Sigmoid colon (tissue), 7 donors: ENCODE results near the gene OPN1SW. TPM values are rescaled to one million over a fixed set of nuclear protein-coding genes. Genes with fewer than 3 reads are reported as not detected.

ENCODE experiments used
- DNase-seq: peaks from one replicate; pipeline ENCODE4 v3.0.0-alpha.2; 2019
- H3K27ac ChIP-seq, 4 donors: fragments of 200-600 bp; sonication (generic); one replicate each; pipeline ENCODE4 v1.5.1; 2016 to 2019; ENCODE audit warnings: mild to moderate bottlenecking in 1 of 4
- H3K27me3 ChIP-seq, 3 donors: fragments of 200-600 bp; sonication (generic); one replicate each; pipeline ENCODE4 v1.5.1; 2019; ENCODE audit warnings: mild to moderate bottlenecking in 1 of 3
- H3K36me3 ChIP-seq, 4 donors: fragments of 200-600 bp; sonication (generic); one replicate each; pipeline ENCODE4 v1.5.1; 2016 to 2019
- H3K4me1 ChIP-seq, 4 donors: fragments of 200-600 bp; sonication (generic); one replicate each; pipeline ENCODE4 v1.5.1; 2017 to 2019
- H3K4me3 ChIP-seq, 4 donors: fragments of 200-600 bp; sonication (generic); one replicate each; pipeline ENCODE4 v1.5.1; 2017 to 2019; ENCODE audit warnings: mild to moderate bottlenecking in 2 of 4, moderate library complexity in 1 of 4
- H3K9me3 ChIP-seq, 4 donors: fragments of 200-600 bp in 3 of 4; sonication (generic) in 3 of 4; one replicate each; pipeline versions ENCODE4 v1.5.1 to v1.6.1; 2013 to 2019
- CTCF ChIP-seq, 4 experiments: fragments of 450-650 bp in 3 of 4; fragments of 200-600 bp in 1 of 4; IDR thresholded peaks; one replicate each; pipeline ENCODE4 v1.5.1; 2016 to 2019; ENCODE audit warnings: antibody characterized with exemption in 4 of 4, mild to moderate bottlenecking in 3 of 4, moderate library complexity in 2 of 4
- EP300 ChIP-seq, 4 donors: sonication (generic); formaldehyde crosslinking; IDR thresholded peaks; one replicate each; pipeline ENCODE4 v1.6.1; 2017; ENCODE audit warnings: antibody characterized with exemption in 4 of 4
- POLR2A ChIP-seq, 2 donors: fragments of 450-650 bp; IDR thresholded peaks; one replicate each; pipeline ENCODE4 v1.6.1; 2016; ENCODE audit warnings: antibody characterized with exemption in 2 of 2, mild to moderate bottlenecking in 2 of 2, moderate library complexity in 2 of 2
- POLR2AphosphoS5 ChIP-seq, 4 donors: sonication (generic); formaldehyde crosslinking; IDR thresholded peaks; one replicate each; pipeline ENCODE4 v1.6.1; 2017; ENCODE audit warnings: antibody characterized with exemption in 4 of 4
- WGBS, 2 donors: extraction: QIAGEN DNeasy Blood & Tissue Kit; methylation state at CpG; one replicate each; pipeline ENCODE4 v1.1.7; 2013; 5-methylcytosine and 5-hydroxymethylcytosine counted together
- intact Hi-C: fragments of 100-400 bp; cut with DNase I; formaldehyde crosslinking; loops from one replicate; pipeline ENCODE4 v1.15.1; 2023
- polyA plus RNA-seq, 3 donors: library from polyadenylated mRNA; stranded (reverse); fragments of 200-250 nt; gene quantifications; one replicate each; pipeline ENCODE4 v1.2.3, GENCODE V29; 2013
- small RNA-seq, 3 donors: library from RNA; depleted of rRNA; stranded (forward); fragments of <200 nt; gene quantifications; one replicate each; pipeline ENCODE3, GENCODE V24; 2016
- total RNA-seq, 4 donors: library from RNA; depleted of rRNA; stranded (reverse); fragments of >200 nt; gene quantifications; one replicate each; pipeline ENCODE4 v1.1.0, GENCODE V29; 2016
- donor health status: healthy with polysubstance abuse.
- donor health status: Bipolar disorder and iron deficiency.
- donor health status: healthy.

The OPN1SW gene
- total and polyA plus RNA-seq, 7 donors, result not detected

- no peak for DNase-seq
- H3K4me1 ChIP-seq, result no peaks in the 10 kb centered on the region
- H3K27ac ChIP-seq, result no peak overlapping the region
- intact Hi-C loops, result no loop called here
- no peaks in the 10 kb centered on the region for H3K9me3 ChIP-seq
- WGBS, 2 donors, result 67 to 78% methylated on average over 8 of the region's 8 CpGs
- H3K36me3 ChIP-seq, result no peaks in the 10 kb centered on the region
- H3K4me3 ChIP-seq, result no peak overlapping the region
- TF ChIP-seq POLR2AphosphoS5 (IDR thresholded peaks at IDR 0.05) (no peak), POLR2A (IDR thresholded peaks at IDR 0.05) (no peak), CTCF (IDR thresholded peaks at IDR 0.05) (no peak), EP300 (IDR thresholded peaks at IDR 0.05) (no peak)
- no peaks in the 10 kb centered on the region for H3K27me3 ChIP-seq
These were observed 49.4 kb downstream of the OPN1SW start for GRCh38 chr7:128726059-128726736.

GRCh38 chr7:128725531-128725930, 50.1 kb downstream of the OPN1SW start:
- H3K27me3 ChIP-seq, result no peaks in the 10 kb centered on the region
- WGBS, 2 donors, result 89 to 91% methylated on average over 2 of the region's 2 CpGs
- intact Hi-C loops, result no loop called here
- no peaks in the 10 kb centered on the region for H3K4me1 ChIP-seq
- no peak for DNase-seq
- no peaks in the 10 kb centered on the region for H3K36me3 ChIP-seq
- H3K4me3 ChIP-seq, result no peak overlapping the region
- no peaks in the 10 kb centered on the region for H3K9me3 ChIP-seq
- no peak for TF ChIP-seq CTCF (IDR thresholded peaks at IDR 0.05)
- no peak for TF ChIP-seq POLR2AphosphoS5 (IDR thresholded peaks at IDR 0.05)
- no peak overlapping the region for H3K27ac ChIP-seq

- WGBS, 2 donors, result 93 to 96% methylated on average over 5 of the region's 5 CpGs
- H3K9me3 ChIP-seq, result no peaks in the 10 kb centered on the region
- no peaks in the 10 kb centered on the region for H3K27me3 ChIP-seq
- no peak overlapping the region for H3K27ac ChIP-seq
- no peaks in the 10 kb centered on the region for H3K36me3 ChIP-seq
- intact Hi-C loops, result no loop called here
- TF ChIP-seq POLR2A (IDR thresholded peaks at IDR 0.05) (no peak), POLR2AphosphoS5 (IDR thresholded peaks at IDR 0.05) (no peak), CTCF (IDR thresholded peaks at IDR 0.05) (no peak), EP300 (IDR thresholded peaks at IDR 0.05) (no peak)
- no peaks in the 10 kb centered on the region for H3K4me1 ChIP-seq
- no peak overlapping the region for H3K4me3 ChIP-seq
- DNase-seq, result no peak
These were observed 50.9 kb downstream of the OPN1SW start for GRCh38 chr7:128724743-128725142.

Small RNAs within 50 kb of the gene (small RNA-seq; reads per million reads assigned to genes)
- gene RN7SL81P, result 0 reads per million in 3 donors

Other genes starting within 250 kb of the OPN1SW start
- gene GARIN1A, start 103.5 kb downstream of the OPN1SW start, total RNA-seq, result 1 to 10 TPM in 3 of 4 donors, under 1 TPM in 1; 0.49 to 3.0 (median 2.3) TPM
- gene GARIN1A, start 103.5 kb downstream of the OPN1SW start, polyA plus RNA-seq, result under 1 TPM in 1 of 3 donors, not detected in 2; 0.87 TPM
- 100 to 1,000 TPM; 153 to 250 (median 198) TPM for gene CALU, start 36.4 kb downstream of the OPN1SW start, total RNA-seq
- 10 to 100 TPM; 14.4 to 38.7 (median 23.1) TPM for gene CALU, start 36.4 kb downstream of the OPN1SW start, polyA plus RNA-seq
- gene CCDC136, start 16.2 kb upstream of the OPN1SW start, total RNA-seq, result 10 to 100 TPM; 19.9 to 53.7 (median 23.7) TPM
- 1 to 10 TPM in 2 of 3 donors, not detected in 1; 2.4 to 2.8 TPM for gene CCDC136, start 16.2 kb upstream of the OPN1SW start, polyA plus RNA-seq
- gene FLNC, start 54.6 kb upstream of the OPN1SW start, total RNA-seq, result 100 to 1,000 TPM in 3 of 4 donors, 10 to 100 TPM in 1; 95.3 to 489 (median 242) TPM
- gene FLNC, start 54.6 kb upstream of the OPN1SW start, polyA plus RNA-seq, result 10 to 100 TPM in 1 of 3 donors, 1 to 10 TPM in 1, under 1 TPM in 1; 0.69 to 12.6 (median 5.4) TPM
- 100 to 1,000 TPM in 3 of 4 donors, 10 to 100 TPM in 1; 96.7 to 138 (median 131) TPM for gene ATP6V1F, start 87.1 kb upstream of the OPN1SW start, total RNA-seq
- 100 to 1,000 TPM; 148 to 214 (median 183) TPM for gene ATP6V1F, start 87.1 kb upstream of the OPN1SW start, polyA plus RNA-seq
- gene KCP, start 134.9 kb upstream of the OPN1SW start, total RNA-seq, result under 1 TPM in 3 of 4 donors, not detected in 1; 0.14 to 0.36 (median 0.28) TPM
- gene KCP, start 134.9 kb upstream of the OPN1SW start, polyA plus RNA-seq, result under 1 TPM in 1 of 3 donors, not detected in 2; 0.42 TPM
- gene IRF5, start 162.1 kb upstream of the OPN1SW start, total RNA-seq, result 10 to 100 TPM in 1 of 4 donors, 1 to 10 TPM in 3; 6.0 to 15.3 (median 8.1) TPM
- 10 to 100 TPM in 1 of 3 donors, 1 to 10 TPM in 2; 4.6 to 11.3 (median 4.8) TPM for gene IRF5, start 162.1 kb upstream of the OPN1SW start, polyA plus RNA-seq